Measurements from ENCODE around the gene CTF1.
A peak's percentile ranks its signal among the peaks of the same experiment; 100 is the strongest.
"Not testable (repeated sequence)": the region's sequence is repeated elsewhere in the genome, so short reads cannot be mapped to it uniquely, and the experiment has no call there.

Gene CTF1

GRCh38 chr16:30888856-30889499 is 7.4 kb upstream of the CTF1 start:
- no peak for DNase-seq (ENCODE audit: low read depth)

GRCh38 chr16:30889721-30890120 is 6.7 kb upstream of the CTF1 start:
- DNase-seq (ENCODE audit: low read depth), result no peak

GRCh38 chr16:30891043-30891823 is 5.2 kb upstream of the CTF1 start:
- DNase-seq (ENCODE audit: low read depth), result not testable (repeated sequence)

GRCh38 chr16:30892670-30893416 is 3.6 kb upstream of the CTF1 start:
- DNase-seq (ENCODE audit: low read depth), result no peak

- peak; percentile 31 for DNase-seq (ENCODE audit: low read depth)
Measured at GRCh38 chr16:30893417-30893743, 3.0 kb upstream of the CTF1 start.

GRCh38 chr16:30893744-30894539 is 2.5 kb upstream of the CTF1 start, which contains the start of gene BCL7C:
TSS of gene BCL7C (minus strand) at chr16:30894077. CDS start at chr16:30893944, 133 bp downstream.
- DNase-seq (ENCODE audit: low read depth), result peak; percentile 92

- no peak for DNase-seq (ENCODE audit: low read depth)
Measured at GRCh38 chr16:30894540-30895368, 1.7 kb upstream of the CTF1 start.

- DNase-seq (ENCODE audit: low read depth), result no peak
Measured at GRCh38 chr16:30895627-30896260, 670 bp upstream of the CTF1 start.

GRCh38 chr16:30896889-30897733 is 697 bp downstream of the CTF1 start:
- peak; percentile 95 for DNase-seq (ENCODE audit: low read depth)

- DNase-seq (ENCODE audit: low read depth), result no peak
Measured at GRCh38 chr16:30899794-30900193, 3.4 kb downstream of the CTF1 start.

GRCh38 chr16:30900588-30900987 is 4.2 kb downstream of the CTF1 start:
- no peak for DNase-seq (ENCODE audit: low read depth)

GRCh38 chr16:30901201-30902028 is 5.0 kb downstream of the CTF1 start:
- peak; percentile 21 for DNase-seq (ENCODE audit: low read depth)

- DNase-seq (ENCODE audit: low read depth), result peak; percentile 78
Measured at GRCh38 chr16:30902029-30902972, 5.9 kb downstream of the CTF1 start.

GRCh38 chr16:30903002-30903401 is 6.6 kb downstream of the CTF1 start:
- DNase-seq (ENCODE audit: low read depth), result no peak

GRCh38 chr16:30903596-30903995 is 7.2 kb downstream of the CTF1 start:
- peak; percentile 54 for DNase-seq (ENCODE audit: low read depth)

- DNase-seq (ENCODE audit: low read depth), result no peak
Measured at GRCh38 chr16:30904114-30904780, 7.8 kb downstream of the CTF1 start.

- DNase-seq (ENCODE audit: low read depth), result no peak
Measured at GRCh38 chr16:30907064-30907463, 10.7 kb downstream of the CTF1 start.
